Measurements from ENCODE around the gene COL15A1. TPM values are rescaled to one million over a fixed set of nuclear protein-coding genes. Genes with fewer than 3 reads are reported as not detected.
"Not testable (repeated sequence)": the region's sequence is repeated elsewhere in the genome, so short reads cannot be mapped to it uniquely, and the experiment has no call there.

The COL15A1 gene
- total RNA-seq, 4 donors from 2014 or later = 4.0 to 7.8 (median 6.8) TPM

GRCh38 chr9:98899408-98900056, 44.2 kb upstream of the COL15A1 start:
- no peak for TF ChIP-seq POLR2A (IDR thresholded peaks at IDR 0.05)
- TF ChIP-seq CTCF (IDR thresholded peaks at IDR 0.05 in 4 of 5, conservative IDR thresholded peaks at IDR 0.05 in 1 of 5) = no peak
- Histone ChIP-seq H3K4me3 (no peak overlapping the region), H3K27me3 (no peaks in the 10 kb centered on the region), H3K27ac (no peak overlapping the region), H3K36me3 (no peaks in the 10 kb centered on the region), H3K9me3 (no peaks in the 10 kb centered on the region), H3K4me1 (peaks cover 0 to 3% of the 10 kb centered on the region in 2 donors)
- no peak for ATAC-seq
- no peak for DNase-seq
- in situ Hi-C loops (cut with MboI; ENCODE audit: low sequenced_read_pairs in 4 of 4) (loop anchor here in 1 of 4 donors (5.0 kb wide), 1 partner anchor 48 kb away; no protein-coding TSS in a partner anchor), intact Hi-C loops (cut with DNase I; ENCODE audit: low total_unique reads) (no loop called here)

- intact Hi-C loops (cut with DNase I; ENCODE audit: low total_unique reads) (no loop called here), in situ Hi-C loops (cut with MboI; ENCODE audit: low sequenced_read_pairs in 4 of 4) (no loop called here)
- Histone ChIP-seq H3K36me3 (no peaks in the 10 kb centered on the region), H3K27ac (no peak overlapping the region), H3K27me3 (no peaks in the 10 kb centered on the region), H3K4me1 (peaks cover 0 to 3% of the 10 kb centered on the region in 2 donors), H3K4me3 (no peak overlapping the region), H3K9me3 (no peaks in the 10 kb centered on the region)
- ATAC-seq = no peak
- DNase-seq = no peak
- TF ChIP-seq POLR2A (IDR thresholded peaks at IDR 0.05) = no peak
- TF ChIP-seq CTCF (IDR thresholded peaks at IDR 0.05 in 4 of 5, conservative IDR thresholded peaks at IDR 0.05 in 1 of 5) = no peak
Observed at GRCh38 chr9:98900244-98900643, 43.5 kb upstream of the COL15A1 start.

GRCh38 chr9:98900725-98901124, 43.0 kb upstream of the COL15A1 start:
- in situ Hi-C loops (cut with MboI; ENCODE audit: low sequenced_read_pairs in 4 of 4) = no loop called here
- intact Hi-C loops (cut with DNase I; ENCODE audit: low total_unique reads) = no loop called here

GRCh38 chr9:98901843-98902242, 41.9 kb upstream of the COL15A1 start:
- DNase-seq; intact Hi-C loops (cut with DNase I; ENCODE audit: low total_unique reads); H3K9me3 ChIP-seq; H3K4me1 ChIP-seq; H3K36me3 ChIP-seq; H3K27ac ChIP-seq; H3K4me3 ChIP-seq; H3K27me3 ChIP-seq; ATAC-seq; in situ Hi-C loops (cut with MboI; ENCODE audit: low sequenced_read_pairs in 4 of 4): not testable (repeated sequence)

More at GRCh38 chr9:98900725-98901124, 43.0 kb upstream of the COL15A1 start:
- ATAC-seq (no peak), DNase-seq (no peak)
- H3K4me1 ChIP-seq = peaks cover 0 to 3% of the 10 kb centered on the region in 2 donors
- no peaks in the 10 kb centered on the region for H3K36me3 ChIP-seq
- no peaks in the 10 kb centered on the region for H3K27me3 ChIP-seq
- TF ChIP-seq POLR2A (IDR thresholded peaks at IDR 0.05) = no peak
- no peak for TF ChIP-seq CTCF (IDR thresholded peaks at IDR 0.05 in 4 of 5, conservative IDR thresholded peaks at IDR 0.05 in 1 of 5)
- H3K9me3 ChIP-seq = no peaks in the 10 kb centered on the region
- H3K4me3 ChIP-seq = no peak overlapping the region
- no peak overlapping the region for H3K27ac ChIP-seq

- DNase-seq = no peak
- intact Hi-C loops (cut with DNase I; ENCODE audit: low total_unique reads) = no loop called here
- in situ Hi-C loops (cut with MboI; ENCODE audit: low sequenced_read_pairs in 4 of 4) = no loop called here
Observed at GRCh38 chr9:98902516-98902915, 41.2 kb upstream of the COL15A1 start.

More at GRCh38 chr9:98902516-98902915, 41.2 kb upstream of the COL15A1 start:
- Histone ChIP-seq H3K36me3 (no peaks in the 10 kb centered on the region), H3K27me3 (no peaks in the 10 kb centered on the region), H3K27ac (no peak overlapping the region), H3K4me3 (no peak overlapping the region), H3K9me3 (no peaks in the 10 kb centered on the region), H3K4me1 (peaks cover 0 to 5% of the 10 kb centered on the region in 2 donors)
- no peak for TF ChIP-seq CTCF (IDR thresholded peaks at IDR 0.05 in 4 of 5, conservative IDR thresholded peaks at IDR 0.05 in 1 of 5)
- no peak for TF ChIP-seq POLR2A (IDR thresholded peaks at IDR 0.05)
- ATAC-seq = no peak

All from gastrocnemius medialis (tissue), 4 donors.